Measurements from ENCODE around the gene DHPS.

GRCh38 chr19:12720851-12721655 is 39.4 kb upstream of the DHPS start:
- TF ChIP-seq CTCF (IDR thresholded peaks at IDR 0.05) (no peak), EZH2 (IDR thresholded peaks at IDR 0.05; ENCODE audit: borderline replicate concordance, insufficient read depth, low read depth, low read length, poor library complexity, severe bottlenecking) (no peak)
